Loucy (cell line): ENCODE results near the gene SAP30L.

Experiments used
- H2AFZ ChIP-seq: fragments of 200-600 bp; sonication (generic); 2 replicates; pipeline ENCODE4 v1.6.0; 2016; ENCODE audit warnings: antibody characterized with exemption, mild to moderate bottlenecking, low read length, moderate library complexity
- H3F3A ChIP-seq: fragments of 200-600 bp; 2 replicates; pipeline ENCODE4 v1.6.0; 2016; ENCODE audit warnings: antibody characterized with exemption, low read depth, mild to moderate bottlenecking
- H3K27me3 ChIP-seq: fragments of 200-600 bp; sonication (generic); 2 replicates; pipeline ENCODE4 v1.6.1; 2014; ENCODE audit warnings: low read length, mild to moderate bottlenecking; ENCODE audit not compliant: insufficient read depth, poor library complexity, severe bottlenecking
- H3K36me3 ChIP-seq: fragments of 200-600 bp; sonication (generic); 2 replicates; pipeline ENCODE4 v1.6.1; 2016; ENCODE audit warnings: low read length; ENCODE audit not compliant: insufficient read depth
- H3K4me1 ChIP-seq: fragments of 200-600 bp; sonication (generic); 2 replicates; pipeline ENCODE4 v1.5.1; 2014; ENCODE audit warnings: low read length, mild to moderate bottlenecking; ENCODE audit not compliant: insufficient read depth, poor library complexity, severe bottlenecking
- H3K4me2 ChIP-seq: fragments of 200-600 bp; sonication (generic); 2 replicates; pipeline ENCODE4 v1.6.0; 2014; ENCODE audit warnings: antibody characterized with exemption, low read length, low read depth, mild to moderate bottlenecking; ENCODE audit not compliant: poor library complexity, severe bottlenecking
- H3K4me3 ChIP-seq: fragments of 200-600 bp; sonication (generic); 2 replicates; pipeline ENCODE4 v1.5.1; 2014; ENCODE audit warnings: low read length, mild to moderate bottlenecking, mixed read lengths; ENCODE audit not compliant: poor library complexity, severe bottlenecking
- H3K79me2 ChIP-seq: fragments of 200-600 bp; sonication (generic); 2 replicates; pipeline ENCODE4 v1.6.1; 2014; ENCODE audit warnings: low read length; ENCODE audit not compliant: insufficient read depth
- H3K9ac ChIP-seq: fragments of 200-600 bp; sonication (generic); 2 replicates; pipeline ENCODE4 v1.6.0; 2014; ENCODE audit warnings: mild to moderate bottlenecking, low read depth, low read length, moderate library complexity; ENCODE audit not compliant: poor library complexity, severe bottlenecking
- H3K9me2 ChIP-seq: fragments of 200-600 bp; sonication (generic); replicated peaks from 2 replicates; pipeline ENCODE4 v1.6.1; 2016; ENCODE audit warnings: low read depth, low read length, mixed read lengths
- H3K9me3 ChIP-seq: fragments of 200-600 bp; sonication (generic); 2 replicates; pipeline ENCODE4 v1.6.1; 2014; ENCODE audit warnings: mild to moderate bottlenecking, antibody characterized with exemption, low read length, low read depth; ENCODE audit not compliant: insufficient read depth
- H4K20me1 ChIP-seq: fragments of 200-600 bp; sonication (generic); 2 replicates; pipeline ENCODE4 v1.6.0; 2014; ENCODE audit warnings: antibody characterized with exemption, low read length, mild to moderate bottlenecking; ENCODE audit not compliant: insufficient read depth, poor library complexity, severe bottlenecking
- CTCF ChIP-seq: fragments of 200-600 bp; sonication (generic); conservative IDR thresholded peaks from 2 replicates; pipeline ENCODE4 v1.5.1; 2014; ENCODE audit warnings: mild to moderate bottlenecking, antibody characterized with exemption, low read length
- EZH2phosphoT487 ChIP-seq: fragments of 200-600 bp; IDR thresholded peaks from 2 replicates; pipeline ENCODE4 v1.6.1; 2018; ENCODE audit warnings: antibody characterized with exemption, mild to moderate bottlenecking, moderate library complexity, borderline replicate concordance

The SAP30L gene

GRCh38 chr5:154428208-154428607 is 17.6 kb upstream of the SAP30L start:
- no peaks in the 10 kb centered on the region for H3K9me2 ChIP-seq
- H3F3A ChIP-seq, result no peaks in the 10 kb centered on the region
- no peak overlapping the region for H2AFZ ChIP-seq
- no peaks in the 10 kb centered on the region for H3K36me3 ChIP-seq
- TF ChIP-seq EZH2phosphoT487 (no peak), CTCF (no peak)
- no peaks in the 10 kb centered on the region for H3K9me3 ChIP-seq
- H3K9ac ChIP-seq, result no peak overlapping the region
- H3K4me2 ChIP-seq, result no peak overlapping the region
- H3K79me2 ChIP-seq, result no peaks in the 10 kb centered on the region
- no peaks in the 10 kb centered on the region for H4K20me1 ChIP-seq
- H3K4me3 ChIP-seq, result no peak overlapping the region
- H3K27me3 ChIP-seq, result no peaks in the 10 kb centered on the region
- H3K4me1 ChIP-seq, result no peaks in the 10 kb centered on the region

- no peaks in the 10 kb centered on the region for H4K20me1 ChIP-seq
- H3K4me3 ChIP-seq, result no peak overlapping the region
- no peaks in the 10 kb centered on the region for H3K4me1 ChIP-seq
- no peak for TF ChIP-seq EZH2phosphoT487
- TF ChIP-seq CTCF, result no peak
- no peaks in the 10 kb centered on the region for H3K9me2 ChIP-seq
- H2AFZ ChIP-seq, result no peak overlapping the region
- H3K4me2 ChIP-seq, result no peak overlapping the region
- H3K9me3 ChIP-seq, result no peaks in the 10 kb centered on the region
- H3K36me3 ChIP-seq, result no peaks in the 10 kb centered on the region
- H3K27me3 ChIP-seq, result no peaks in the 10 kb centered on the region
- no peaks in the 10 kb centered on the region for H3F3A ChIP-seq
- no peak overlapping the region for H3K9ac ChIP-seq
- no peaks in the 10 kb centered on the region for H3K79me2 ChIP-seq
These were observed 16.5 kb upstream of the SAP30L start for GRCh38 chr5:154429341-154429740.

GRCh38 chr5:154430466-154430865 is 15.3 kb upstream of the SAP30L start:
- no peak overlapping the region for H3K4me2 ChIP-seq
- no peaks in the 10 kb centered on the region for H3K9me2 ChIP-seq
- H3K4me3 ChIP-seq, result no peak overlapping the region
- no peaks in the 10 kb centered on the region for H3K27me3 ChIP-seq
- H3K9me3 ChIP-seq, result no peaks in the 10 kb centered on the region
- TF ChIP-seq CTCF (no peak), EZH2phosphoT487 (no peak)
- H3K9ac ChIP-seq, result no peak overlapping the region
- H2AFZ ChIP-seq, result no peak overlapping the region
- H3K79me2 ChIP-seq, result no peaks in the 10 kb centered on the region
- no peaks in the 10 kb centered on the region for H3K36me3 ChIP-seq
- H4K20me1 ChIP-seq, result no peaks in the 10 kb centered on the region
- H3K4me1 ChIP-seq, result no peaks in the 10 kb centered on the region
- H3F3A ChIP-seq, result no peaks in the 10 kb centered on the region
